HCT116 (cell line): ENCODE data around the gene TRIP13. TPM values are rescaled to one million over a fixed set of nuclear protein-coding genes. Genes with fewer than 3 reads are reported as not detected.

Source experiments
- ATAC-seq: fragments of 200-7000 bp; cut with Tn5 transposase; 2 replicates; pipeline ENCODE4 v1.9.1; 2020; ENCODE audit warnings: mild to moderate bottlenecking, moderate library complexity
- BruUV-seq: library from RNA; stranded (reverse); fragments of 400-500 nt; replicated peaks from 2 replicates; lab custom pipeline; 2021; lab: Mats Ljungman, UMichigan
- CTCF ChIA-PET: fragments of 300-600 bp; sonication (Branson Sonifier 250); formaldehyde crosslinking; loops from one replicate; lab custom pipeline; 2021; ENCODE audit warnings: antibody characterized with exemption; lab: Charles Lee
- POLR2A ChIA-PET: fragments of 300-600, 350-600 bp; sonication (Branson Sonifier 250); formaldehyde crosslinking; loops from one replicate; lab custom pipeline; 2021; ENCODE audit warnings: antibody characterized with exemption; lab: Charles Lee
- RAD21 ChIA-PET, 2 experiments: fragments of 300-600 bp; sonication (Branson Sonifier 250); formaldehyde crosslinking; loops; one replicate each; lab custom pipeline; 2023; ENCODE audit warnings: low total read pairs in 2 of 2; ENCODE audit not compliant: uncharacterized antibody in 2 of 2, unreplicated experiment in 2 of 2, low non-redundant PET in 1 of 2; lab: Charles Lee
- DNase-seq: peaks from one replicate; pipeline ENCODE4 v3.0.0-alpha.2; 2010; ENCODE audit warnings: low read depth, low spot score
- H2AFZ ChIP-seq: fragments of 200-600 bp; shearing (Covaris generic), sonication (generic); 2 replicates; pipeline ENCODE4 v1.6.1; 2017; ENCODE audit warnings: low read depth, mixed run types, mixed read lengths, antibody characterized with exemption, low read length; ENCODE audit not compliant: poor library complexity, severe bottlenecking
- H3K27ac ChIP-seq: 2 replicates; pipeline ENCODE4 v1.5.1; 2012; ENCODE audit warnings: low read depth, low read length
- H3K27me3 ChIP-seq: fragments of 200-600 bp; sonication (generic); 2 replicates; pipeline ENCODE4 v1.6.1; 2016; ENCODE audit warnings: mixed run types, low read length, mixed read lengths; ENCODE audit not compliant: insufficient read depth
- H3K36me3 ChIP-seq, 2 experiments: fragments of 200-500 bp in 1 of 2; fragments of 200-600 bp in 1 of 2; sonication (Bioruptor generic) in 1 of 2; sonication (generic) in 1 of 2; 2 replicates each; pipeline versions ENCODE4 v1.5.1 to v1.6.1; 2014 to 2016; ENCODE audit warnings: low read length in 2 of 2, inconsistent platforms in 1 of 2, mixed read lengths in 1 of 2, mixed run types in 1 of 2; ENCODE audit not compliant: insufficient read depth in 2 of 2, control insufficient read depth in 1 of 2
- H3K4me1 ChIP-seq, 2 experiments: fragments of 200-600 bp in 1 of 2; sonication (generic) in 1 of 2; 2 replicates each; pipeline versions ENCODE4 v1.5.1 to v1.6.1; 2012 to 2017; ENCODE audit warnings: low read length in 2 of 2, inconsistent platforms in 1 of 2, mild to moderate bottlenecking in 1 of 2, mixed read lengths in 1 of 2, mixed run types in 1 of 2, moderate library complexity in 1 of 2; ENCODE audit not compliant: insufficient read depth in 2 of 2, control insufficient read depth in 1 of 2
- H3K4me2 ChIP-seq: fragments of 200-600 bp; sonication (generic); 2 replicates; pipeline ENCODE4 v1.6.1; 2017; ENCODE audit warnings: mixed run types, low read length, mixed read lengths
- H3K4me3 ChIP-seq, 2 experiments: fragments of 200-600 bp in 1 of 2; sonication (generic) in 1 of 2; replicated peaks in 1 of 2; 2 replicates each; pipeline ENCODE4 v1.5.1; 2011 to 2016; ENCODE audit warnings: low read length in 2 of 2, control low read depth in 1 of 2, low read depth in 1 of 2, mild to moderate bottlenecking in 1 of 2, mixed read lengths in 1 of 2, mixed run types in 1 of 2
- H3K79me2 ChIP-seq: fragments of 200-600 bp; sonication (generic); 2 replicates; pipeline ENCODE4 v1.6.1; 2017; ENCODE audit warnings: mild to moderate bottlenecking, mixed run types, low read length, moderate library complexity, mixed read lengths; ENCODE audit not compliant: insufficient read depth
- H3K9ac ChIP-seq: fragments of 200-600 bp; sonication (generic); 2 replicates; pipeline ENCODE4 v1.6.1; 2016; ENCODE audit warnings: low read length, mixed read lengths
- H3K9me2 ChIP-seq: fragments of 200-600 bp; sonication (generic), shearing (Covaris generic); 2 replicates; pipeline ENCODE4 v1.6.1; 2017; ENCODE audit warnings: mixed run types, mild to moderate bottlenecking, moderate library complexity; ENCODE audit not compliant: insufficient read depth
- H3K9me3 ChIP-seq, 2 experiments: fragments of 200-500 bp in 1 of 2; fragments of 200-600 bp in 1 of 2; sonication (Bioruptor generic) in 1 of 2; sonication (generic) in 1 of 2; 2 replicates each; pipeline ENCODE4 v1.6.1; 2014 to 2017; ENCODE audit warnings: low read length in 2 of 2, mixed read lengths in 2 of 2, inconsistent platforms in 1 of 2, low read depth in 1 of 2, mild to moderate bottlenecking in 1 of 2, mixed run types in 1 of 2, moderate library complexity in 1 of 2; ENCODE audit not compliant: control insufficient read depth in 1 of 2, insufficient read depth in 1 of 2
- H4K20me1 ChIP-seq: fragments of 200-600 bp; sonication (generic), shearing (Covaris generic); 2 replicates; pipeline ENCODE4 v1.6.1; 2017; ENCODE audit warnings: mixed run types, mild to moderate bottlenecking, moderate library complexity; ENCODE audit not compliant: insufficient read depth
- ATF3 ChIP-seq: IDR thresholded peaks from 2 replicates; pipeline ENCODE4 v1.6.1; 2012
- CBX3 ChIP-seq: IDR thresholded peaks from 2 replicates; pipeline ENCODE4 v1.6.1; 2012; ENCODE audit warnings: low read depth
- EGR1 ChIP-seq: IDR thresholded peaks from 2 replicates; pipeline ENCODE4 v1.6.1; 2012; ENCODE audit warnings: low read depth
- ELF1 ChIP-seq: IDR thresholded peaks from 2 replicates; pipeline ENCODE4 v1.6.1; 2012; ENCODE audit warnings: low read depth, borderline replicate concordance
- EZH2phosphoT487 ChIP-seq: fragments of 200-600 bp; IDR thresholded peaks from 2 replicates; pipeline ENCODE4 v1.6.1; 2018; ENCODE audit warnings: antibody characterized with exemption, borderline replicate concordance
- FOSL1 ChIP-seq: IDR thresholded peaks from 2 replicates; pipeline ENCODE4 v1.6.1; 2012; ENCODE audit warnings: low read depth
- JUND ChIP-seq: IDR thresholded peaks from 2 replicates; pipeline ENCODE4 v1.6.1; 2012
- POLR2A ChIP-seq: IDR thresholded peaks from 2 replicates; pipeline ENCODE4 v1.7.0; 2011; ENCODE audit warnings: borderline replicate concordance; ENCODE audit not compliant: insufficient read depth, insufficient read length; ENCODE audit errors: extremely low read depth
- POLR2AphosphoS5 ChIP-seq: IDR thresholded peaks from 2 replicates; pipeline ENCODE4 v1.6.1; 2011; ENCODE audit warnings: mild to moderate bottlenecking, low read depth, low read length, moderate library complexity
- SIN3A ChIP-seq: IDR thresholded peaks from 2 replicates; pipeline ENCODE4 v1.6.1; 2012; ENCODE audit warnings: low read depth
- SP1 ChIP-seq: IDR thresholded peaks from 2 replicates; pipeline ENCODE4 v1.6.1; 2012; ENCODE audit warnings: low read depth
- SRF ChIP-seq: IDR thresholded peaks from 2 replicates; pipeline ENCODE4 v1.6.1; 2012; ENCODE audit warnings: low read depth
- TCF7L2 ChIP-seq: IDR thresholded peaks from 2 replicates; pipeline ENCODE4 v1.7.0; 2011; ENCODE audit warnings: borderline replicate concordance, inconsistent platforms; ENCODE audit not compliant: insufficient read depth, insufficient read length; ENCODE audit errors: extremely low read depth
- ZBTB33 ChIP-seq: IDR thresholded peaks from 2 replicates; pipeline ENCODE4 v1.6.1; 2011; ENCODE audit warnings: mild to moderate bottlenecking, low read length, moderate library complexity; ENCODE audit not compliant: insufficient replicate concordance; ENCODE audit errors: extremely low read depth
- ZFX ChIP-seq: fragments of 450-650 bp; IDR thresholded peaks from 2 replicates; pipeline ENCODE4 v1.6.1; 2017
- intact Hi-C: fragments of 100-400 bp; cut with micrococcal nuclease; formaldehyde crosslinking; loops from 2 replicates; pipeline ENCODE4 v1.10.0; 2022
- total RNA-seq: library from RNA; stranded (reverse); gene quantifications from one replicate; pipeline ENCODE4 v1.2.1, GENCODE V29; 2021; ENCODE audit not compliant: unreplicated experiment

The TRIP13 gene
- total RNA-seq, 1 experiment from 2014 or later: 45.0 TPM

DNA sequence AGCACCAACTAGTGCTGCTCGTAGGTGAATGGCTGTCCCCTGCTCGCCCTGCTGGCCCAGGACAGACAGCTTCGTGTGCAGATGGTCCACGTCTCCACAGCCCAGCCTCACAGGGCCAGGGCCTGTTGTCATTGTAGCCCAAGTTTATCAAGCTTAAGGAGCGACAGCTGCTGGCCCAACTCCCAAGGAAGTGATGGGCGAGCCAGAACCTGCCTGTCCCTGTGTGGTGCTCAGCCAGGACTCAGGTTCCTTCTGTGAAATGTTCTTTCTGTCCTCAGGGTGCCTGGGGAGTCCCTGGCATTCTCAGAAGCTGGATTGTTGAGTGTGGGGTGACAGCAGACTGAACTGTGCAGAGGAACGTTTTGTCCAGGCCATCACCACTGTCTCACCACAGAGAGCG lies 16.4 kb downstream of the TRIP13 start:
- no peak for DNase-seq
- ChIA-PET CTCF (no interaction called here), RAD21 (no interaction called here), POLR2A (no interaction called here)
- Histone ChIP-seq H3K79me2 (peaks cover 22% of the 10 kb centered on the region), H3K9me3 (no peaks in the 10 kb centered on the region), H3K36me3 (peaks cover 31 to 52% of the 10 kb centered on the region in 2 experiments), H3K27ac (no peak overlapping the region), H2AFZ (no peak overlapping the region), H3K4me2 (no peak overlapping the region), H3K27me3 (no peaks in the 10 kb centered on the region), H3K9ac (no peak overlapping the region), H3K9me2 (no peaks in the 10 kb centered on the region), H3K4me1 (peaks cover 15 to 31% of the 10 kb centered on the region in 2 experiments), H3K4me3 (no peak overlapping the region), H4K20me1 (peaks cover 10% of the 10 kb centered on the region; the same call in 1 of the 2 replicates)
- intact Hi-C loops: loop anchor here (10.0 kb wide), 1 partner anchor 464 kb away; the partner anchor contains the start of gene EXOC3
- no peak for TF ChIP-seq EGR1
- no peak for ATAC-seq
- no TSS peak for BruUV-seq

GRCh38 chr5:909994-910768 lies 17.5 kb downstream of the TRIP13 start:
- Histone ChIP-seq H3K9ac (no peak overlapping the region), H4K20me1 (peaks cover 10% of the 10 kb centered on the region; the same call in 1 of the 2 replicates), H3K27me3 (no peaks in the 10 kb centered on the region), H3K27ac (no peak overlapping the region), H3K79me2 (peaks cover 18% of the 10 kb centered on the region), H3K9me3 (no peaks in the 10 kb centered on the region), H2AFZ (no peak overlapping the region), H3K4me2 (no peak overlapping the region), H3K4me3 (no peak overlapping the region), H3K9me2 (no peaks in the 10 kb centered on the region), H3K36me3 (peaks cover 27 to 47% of the 10 kb centered on the region in 2 experiments), H3K4me1 (peaks cover 15 to 31% of the 10 kb centered on the region in 2 experiments)
- ChIA-PET POLR2A (no interaction called here), RAD21 (no interaction called here), CTCF (no interaction called here)
- intact Hi-C loops: loop anchor here (10.0 kb wide), 1 partner anchor 465 kb away; the partner anchor contains the start of gene EXOC3
- no peak for DNase-seq
- no peak for ATAC-seq
- no TSS peak for BruUV-seq
- no peak for TF ChIP-seq ATF3
- TF ChIP-seq POLR2A: no peak
- TF ChIP-seq SRF: no peak
- no peak for TF ChIP-seq EGR1
- no peak for TF ChIP-seq EZH2phosphoT487
- TF ChIP-seq ELF1: no peak
- TF ChIP-seq POLR2AphosphoS5: no peak
- TF ChIP-seq TCF7L2: no peak
- TF ChIP-seq JUND: no peak
- TF ChIP-seq CBX3: no peak
- no peak for TF ChIP-seq FOSL1
- TF ChIP-seq ZBTB33: no peak
- TF ChIP-seq SIN3A: no peak
- no peak for TF ChIP-seq SP1
- TF ChIP-seq ZFX: no peak
